K562 treated with DMSO at 1 percent for 12 hours (cell line): ENCODE measurements around the gene CPEB4. TPM values are rescaled to one million over a fixed set of nuclear protein-coding genes. Genes with fewer than 3 reads are reported as not detected.

ENCODE experiments used
- total RNA-seq: library from RNA; unstranded; fragments of 300-600 nt; gene quantifications from 2 replicates; pipeline ENCODE4 v1.2.3, GENCODE V29; 2022; ENCODE audit not compliant: insufficient read depth

The CPEB4 gene
- 1.2 and 24.2 TPM in 2 replicates for total RNA-seq

DNA sequence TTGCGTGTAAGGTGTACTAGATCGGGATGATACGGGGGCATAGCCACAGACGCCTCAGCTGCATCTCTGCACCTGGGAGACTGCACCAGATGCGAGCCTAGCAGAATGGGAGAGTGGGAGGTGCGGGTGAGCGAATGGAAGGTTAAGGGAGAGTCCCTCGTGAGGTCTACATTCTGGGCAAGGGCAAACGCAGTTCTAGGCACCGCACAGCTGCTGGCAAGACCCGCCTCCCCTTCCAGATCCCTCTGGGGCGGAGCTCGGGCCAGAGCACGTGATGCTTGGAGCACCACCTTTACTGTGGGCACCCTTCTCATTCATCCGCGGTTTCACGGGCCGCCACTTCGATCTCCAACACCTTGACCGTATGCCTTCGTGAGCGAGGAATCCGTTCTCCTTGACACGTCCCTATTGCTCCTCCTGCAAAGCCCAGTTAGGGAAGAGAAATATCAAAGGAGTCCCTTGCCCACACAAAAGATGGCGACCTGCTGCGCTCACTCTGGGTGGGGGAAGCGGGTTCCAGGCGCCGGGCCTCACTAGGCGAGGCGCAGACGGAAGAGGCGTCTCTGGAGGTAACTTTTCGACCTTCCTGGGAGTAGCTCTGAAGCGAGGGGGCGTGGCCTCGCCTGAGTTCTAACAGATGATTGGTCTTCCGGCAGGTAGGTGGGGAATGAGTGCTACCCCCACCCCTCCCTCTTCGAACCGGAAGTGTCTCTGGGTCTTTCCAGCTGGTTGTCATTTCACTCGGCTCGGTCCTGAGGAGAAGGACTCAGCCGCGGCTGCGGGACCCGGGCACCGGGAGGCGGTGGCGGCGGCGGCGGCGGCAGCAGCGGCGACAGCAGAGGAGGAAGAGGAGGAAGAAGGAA is at the start of gene CPEB4:
Gene CPEB4 (plus strand): TSS at position 740 of the 863 bp plus-strand sequence. CDS start 1,385 bp downstream, outside the sequence.

DNA sequence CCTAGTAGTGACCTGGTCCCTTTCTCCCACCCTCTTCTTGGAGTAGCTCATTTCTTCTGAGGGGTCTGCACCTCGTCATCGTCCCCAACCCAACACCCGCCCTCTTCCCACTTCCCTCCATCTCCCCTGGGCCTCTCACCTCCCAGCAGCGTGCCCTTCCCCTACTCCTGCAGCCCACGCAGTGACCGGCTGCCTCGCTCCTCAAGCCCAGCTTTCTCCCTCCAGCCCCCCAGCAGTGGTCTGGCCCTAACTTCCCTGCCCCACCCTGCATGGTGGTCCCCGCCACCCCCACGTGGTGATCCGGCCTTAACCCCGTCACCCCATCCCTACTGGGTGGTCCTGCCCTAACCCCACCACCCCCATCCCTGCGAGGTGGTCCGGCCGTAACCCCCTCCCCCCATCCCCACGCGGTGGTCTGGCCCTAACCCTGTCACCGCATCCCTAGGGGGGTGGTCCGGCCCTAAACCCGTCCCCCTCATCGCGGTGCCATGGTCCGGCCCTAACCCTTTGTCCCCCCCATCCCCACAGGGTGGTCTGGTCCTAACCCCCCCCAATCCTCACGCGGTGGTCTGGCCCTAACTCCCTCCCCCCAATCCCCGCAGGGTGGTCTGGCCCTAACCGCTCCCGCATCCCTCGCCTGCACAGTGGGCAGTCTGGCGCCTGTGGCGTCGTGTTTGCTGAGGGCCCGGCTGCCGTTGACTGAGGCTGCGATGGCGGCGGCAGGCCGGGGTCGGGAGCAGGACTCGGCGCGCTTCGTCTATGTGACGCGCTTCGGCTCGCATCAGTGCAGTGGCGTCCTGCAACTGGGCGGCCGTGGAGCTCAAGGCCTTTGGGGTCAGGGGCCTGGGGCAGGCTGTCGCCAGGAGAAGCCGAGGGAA is 100.6 kb downstream of the CPEB4 start, which contains the start of gene C5orf47:
Gene C5orf47 (plus strand): TSS at position 617 of the 878 bp plus-strand sequence. CDS start 94 bp downstream, at position 711.

Other genes starting within 250 kb of the CPEB4 start
- not detected in 2 replicates for gene C5orf47, start 100.8 kb downstream of the CPEB4 start, total RNA-seq
- gene NSG2, start 157.4 kb downstream of the CPEB4 start, total RNA-seq, result not detected in 2 replicates